ENCODE results near the gene SLC6A6. TPM values are rescaled to one million over a fixed set of nuclear protein-coding genes. Genes with fewer than 3 reads are reported as not detected.

The SLC6A6 gene
- total RNA-seq, 1 donor from 2014 or later: 30.3 TPM

DNA sequence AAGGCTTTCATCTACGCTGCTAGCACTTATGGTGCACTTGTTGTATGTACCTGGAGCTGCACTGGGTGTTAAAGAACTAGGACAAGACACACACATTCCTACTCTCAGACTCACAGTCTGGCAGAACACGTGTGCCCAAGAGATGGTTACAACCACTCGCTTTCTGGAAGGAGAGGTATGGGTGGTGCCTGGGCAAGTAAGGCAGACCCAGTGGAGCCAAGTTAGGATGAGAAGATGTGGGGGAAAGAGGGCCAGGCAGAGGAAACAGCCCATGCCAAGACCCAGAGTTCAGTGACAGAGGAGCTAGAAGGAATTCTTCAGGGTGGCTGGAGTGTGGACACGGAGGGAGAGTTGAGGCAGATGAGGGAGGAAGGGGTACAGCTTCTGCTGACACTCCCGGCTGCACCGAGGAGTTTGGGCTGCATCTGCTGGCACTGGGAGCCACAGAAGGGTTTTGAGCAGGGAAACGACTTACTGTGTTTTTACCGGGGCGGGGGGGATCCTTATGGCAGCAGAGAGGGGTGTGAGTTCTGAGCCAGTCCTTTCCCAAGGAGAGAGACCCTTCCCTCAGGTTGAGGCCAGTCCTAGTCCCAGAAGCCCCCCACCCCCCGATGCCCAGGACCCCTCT lies 78.7 kb downstream of the SLC6A6 start:
- Mint-ChIP-seq H3K9me3 (no peaks in the 10 kb centered on the region), H3K36me3 (peaks cover 27% of the 10 kb centered on the region), H3K27me3 (no peaks in the 10 kb centered on the region), H3K4me1 (ENCODE audit: unreplicated experiment) (peaks cover under 1% of the 10 kb centered on the region), H3K4me3 (no peak overlapping the region), H3K27ac (no peak overlapping the region)
- no peak for TF ChIP-seq CTCF (conservative IDR thresholded peaks at IDR 0.05)
- DNase-seq (ENCODE audit: extremely low spot score, unreplicated experiment): no peak

- H3K27me3 Mint-ChIP-seq: no peaks in the 10 kb centered on the region
- no peak overlapping the region for H3K27ac Mint-ChIP-seq
- TF ChIP-seq CTCF (conservative IDR thresholded peaks at IDR 0.05): no peak
- H3K4me1 Mint-ChIP-seq (ENCODE audit: unreplicated experiment): no peaks in the 10 kb centered on the region
- no peak overlapping the region for H3K4me3 Mint-ChIP-seq
- DNase-seq (ENCODE audit: extremely low spot score, unreplicated experiment): no peak
- H3K36me3 Mint-ChIP-seq: peaks cover 27% of the 10 kb centered on the region
- no peaks in the 10 kb centered on the region for H3K9me3 Mint-ChIP-seq
Observed at GRCh38 chr3:14481646-14482036, 79.2 kb downstream of the SLC6A6 start.

- H3K4me1 Mint-ChIP-seq (ENCODE audit: unreplicated experiment): no peaks in the 10 kb centered on the region
- TF ChIP-seq CTCF (conservative IDR thresholded peaks at IDR 0.05): no peak
Observed at GRCh38 chr3:14482271-14482721, 79.9 kb downstream of the SLC6A6 start.

GRCh38 chr3:14483286-14483685 lies 80.9 kb downstream of the SLC6A6 start:
- H3K9me3 Mint-ChIP-seq: no peaks in the 10 kb centered on the region
- H3K4me3 Mint-ChIP-seq: no peak overlapping the region
- H3K36me3 Mint-ChIP-seq: peaks cover 22% of the 10 kb centered on the region
- DNase-seq (ENCODE audit: extremely low spot score, unreplicated experiment): no peak
- H3K27me3 Mint-ChIP-seq: no peaks in the 10 kb centered on the region
- H3K27ac Mint-ChIP-seq: no peak overlapping the region
- H3K4me1 Mint-ChIP-seq (ENCODE audit: unreplicated experiment): no peaks in the 10 kb centered on the region
- TF ChIP-seq CTCF (conservative IDR thresholded peaks at IDR 0.05): no peak

More at GRCh38 chr3:14482271-14482721, 79.9 kb downstream of the SLC6A6 start:
- no peaks in the 10 kb centered on the region for H3K9me3 Mint-ChIP-seq
- H3K27me3 Mint-ChIP-seq: no peaks in the 10 kb centered on the region
- DNase-seq (ENCODE audit: extremely low spot score, unreplicated experiment): no peak
- H3K36me3 Mint-ChIP-seq: peaks cover 27% of the 10 kb centered on the region
- H3K4me3 Mint-ChIP-seq: no peak overlapping the region
- no peak overlapping the region for H3K27ac Mint-ChIP-seq

- H3K36me3 Mint-ChIP-seq: peaks cover 13% of the 10 kb centered on the region
- no peak for DNase-seq (ENCODE audit: extremely low spot score, unreplicated experiment)
- H3K9me3 Mint-ChIP-seq: no peaks in the 10 kb centered on the region
- H3K27me3 Mint-ChIP-seq: no peaks in the 10 kb centered on the region
- no peak overlapping the region for H3K27ac Mint-ChIP-seq
- H3K4me3 Mint-ChIP-seq: no peak overlapping the region
- no peak for TF ChIP-seq CTCF (conservative IDR thresholded peaks at IDR 0.05)
- no peaks in the 10 kb centered on the region for H3K4me1 Mint-ChIP-seq (ENCODE audit: unreplicated experiment)
Observed at GRCh38 chr3:14484741-14485140, 82.3 kb downstream of the SLC6A6 start.
